HG03575 (cell line): ENCODE measurements around the gene TXK.

ENCODE experiments used
- ATAC-seq: cut with Tn5 transposase; IDR thresholded peaks from one replicate; pipeline ENCODE4 v1.9.1; 2021; ENCODE audit not compliant: unreplicated experiment, insufficient number of reproducible peaks, low FRiP score; ENCODE audit errors: extremely low read depth

TXK gene

DNA sequence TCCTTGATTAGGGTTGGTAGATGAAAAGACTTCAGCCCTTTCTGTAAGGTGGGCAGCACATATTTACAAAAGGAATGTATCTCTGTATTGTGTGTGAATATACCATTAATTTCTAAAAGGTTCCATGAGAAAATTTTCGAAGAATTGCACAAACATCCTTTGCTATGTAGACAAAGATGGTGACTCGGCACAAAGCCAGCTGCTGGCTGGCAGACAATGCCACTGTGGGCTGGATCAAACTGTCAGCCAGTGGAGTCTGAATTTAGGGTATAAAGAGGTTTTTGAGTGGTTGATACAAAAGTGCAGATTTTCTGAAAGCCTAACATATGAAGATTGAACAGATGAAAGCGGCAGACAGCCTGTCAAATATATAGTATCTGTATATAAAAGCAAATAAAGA is 5.6 kb upstream of the TXK start:
- no peak for ATAC-seq

DNA sequence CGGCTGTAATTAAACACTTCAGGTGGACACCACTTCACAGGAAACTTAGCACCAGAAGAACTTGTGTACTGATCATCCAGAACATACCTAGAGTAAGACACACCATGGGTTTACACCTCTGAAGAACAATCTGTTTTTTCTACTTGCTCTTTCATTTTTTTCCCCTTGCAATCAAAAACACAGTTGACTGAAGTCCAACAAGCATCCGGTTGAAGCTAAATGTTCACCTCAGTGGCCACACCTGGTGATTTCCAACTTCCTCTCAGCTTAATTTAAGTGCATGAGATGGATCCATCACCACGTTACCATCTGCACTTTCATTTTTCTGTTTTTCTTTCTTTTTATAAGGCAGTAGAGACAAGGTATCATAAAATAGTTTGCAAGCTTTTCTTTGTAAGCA is 4.9 kb upstream of the TXK start:
- peak; percentile 50 for ATAC-seq

DNA sequence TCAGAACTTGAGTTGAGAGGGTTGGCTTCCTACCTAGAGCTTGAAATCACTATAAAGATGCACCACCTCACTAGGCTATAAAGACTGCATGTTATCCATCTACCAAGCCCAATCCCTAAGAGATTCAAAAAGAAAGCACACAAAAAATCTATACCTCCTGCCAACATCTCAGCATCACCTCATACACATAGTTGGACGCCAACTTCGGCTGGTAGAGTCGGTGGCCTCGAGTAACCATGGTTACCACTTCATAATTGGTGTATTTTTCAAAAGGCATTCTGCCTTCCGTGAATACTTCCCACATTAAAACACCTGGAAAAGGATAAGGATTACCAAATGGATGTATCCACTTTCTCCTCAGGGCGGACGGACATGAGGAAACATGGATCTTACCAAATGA is 4.5 kb upstream of the TXK start:
- ATAC-seq = no peak

DNA sequence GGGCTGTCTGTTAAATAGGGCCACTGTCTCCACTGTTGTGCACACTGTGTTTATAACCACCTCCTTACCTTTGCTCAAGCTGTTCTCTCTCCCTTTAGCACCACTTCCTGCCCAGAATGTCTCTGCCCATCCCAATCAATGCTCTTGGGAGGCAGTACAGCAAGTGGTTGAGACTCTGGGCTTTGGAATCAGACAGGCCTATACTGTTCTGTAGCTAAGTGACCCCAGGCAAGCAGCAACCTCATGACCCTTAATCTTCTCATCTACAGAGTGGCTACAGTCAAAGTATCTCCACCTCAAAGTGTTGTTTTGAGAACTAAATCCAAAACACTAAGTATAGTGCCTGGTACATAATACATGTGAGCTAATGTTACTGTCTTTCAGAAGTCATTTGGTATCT is 3.8 kb upstream of the TXK start:
- no peak for ATAC-seq

DNA sequence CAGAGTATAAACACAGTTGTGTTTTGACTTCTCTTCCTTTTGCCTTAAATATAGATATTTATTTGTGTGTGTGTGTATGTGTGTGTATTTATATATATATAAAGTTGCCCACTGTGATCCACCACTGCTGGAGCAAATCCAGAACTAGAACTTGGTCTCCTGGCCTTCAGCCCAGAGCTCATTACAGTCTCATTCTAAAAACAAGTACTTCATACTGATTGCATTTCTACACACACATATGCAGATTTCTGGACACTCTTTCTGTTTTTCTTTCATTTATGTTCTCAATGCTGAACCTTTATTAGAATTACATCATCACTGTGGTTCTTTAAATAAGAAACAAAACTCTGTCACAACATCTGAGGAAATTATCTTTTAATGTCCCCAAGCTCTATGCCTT is 381 bp downstream of the TXK start:
- ATAC-seq = no peak

DNA sequence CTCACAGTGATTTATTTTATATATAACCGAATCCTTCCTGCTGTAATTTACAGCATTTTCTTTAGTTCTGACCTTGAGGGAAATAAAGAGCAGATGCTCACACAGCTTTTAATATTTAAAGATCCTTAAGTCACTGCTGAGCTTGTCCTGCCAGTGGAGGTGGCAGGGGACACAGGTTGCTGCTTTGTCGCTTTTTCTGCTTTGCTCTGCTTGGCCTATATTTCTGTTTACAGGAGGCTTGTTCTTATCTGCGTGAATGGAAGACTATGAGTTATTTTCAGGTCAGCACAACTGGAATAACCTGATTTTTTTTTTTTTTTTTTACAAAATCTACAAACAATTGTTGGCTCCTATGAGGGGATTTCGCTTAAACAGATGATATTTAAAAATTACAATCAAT is 2.3 kb downstream of the TXK start:
- no peak for ATAC-seq

DNA sequence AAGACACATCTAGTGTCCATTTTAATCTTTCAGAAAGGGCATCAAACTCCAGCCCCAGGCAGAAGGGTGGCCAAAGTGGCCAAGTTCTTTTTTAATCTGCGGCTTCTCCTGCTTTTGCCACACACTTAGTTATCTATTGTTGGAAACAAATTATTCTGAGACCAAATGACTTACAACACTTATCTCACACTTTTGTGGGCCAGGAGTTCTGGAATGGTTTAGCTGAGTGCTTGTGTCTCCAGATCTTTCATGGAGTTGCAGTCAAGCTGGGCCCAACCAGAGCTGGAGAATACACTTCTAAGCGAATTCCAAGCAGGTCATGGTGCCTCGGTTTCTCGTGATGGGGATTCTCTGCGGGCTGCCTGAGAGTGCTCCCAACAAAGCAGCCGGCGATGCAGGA is 4.0 kb downstream of the TXK start:
- no peak for ATAC-seq

DNA sequence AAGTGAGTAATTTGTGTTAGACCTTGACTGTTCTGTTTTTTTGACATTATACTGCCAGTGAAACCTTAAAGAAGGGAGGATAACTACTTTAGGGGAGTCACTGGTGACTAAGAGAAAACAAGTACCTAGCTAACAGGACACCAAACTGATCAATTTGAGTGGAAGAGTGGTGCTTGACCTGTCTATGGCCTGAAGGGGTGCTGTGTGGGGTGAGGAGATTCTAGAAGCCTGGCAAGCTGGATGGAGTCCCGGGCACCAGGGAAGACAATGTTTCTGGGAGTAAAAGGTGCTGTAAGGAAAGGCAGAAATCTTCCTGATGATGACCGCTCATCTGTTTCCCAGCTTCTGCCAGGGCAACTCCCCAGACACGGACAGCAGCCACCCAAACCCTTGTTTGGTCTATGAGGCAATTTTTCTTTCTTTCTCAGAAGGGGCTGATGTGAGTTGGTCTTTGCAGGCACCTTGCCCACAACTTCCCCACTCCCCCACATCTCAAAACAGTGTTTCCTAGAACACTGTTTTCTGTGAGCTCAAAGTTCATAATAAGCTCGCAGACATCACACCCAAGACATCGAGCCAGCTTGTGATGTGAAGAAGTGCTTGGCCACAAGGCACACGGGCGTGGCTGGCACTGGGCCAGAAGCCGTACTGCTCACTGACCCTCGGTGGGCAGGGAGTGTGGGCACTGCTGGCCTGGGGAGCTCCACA is 4.6 kb downstream of the TXK start:
- no peak for ATAC-seq

DNA sequence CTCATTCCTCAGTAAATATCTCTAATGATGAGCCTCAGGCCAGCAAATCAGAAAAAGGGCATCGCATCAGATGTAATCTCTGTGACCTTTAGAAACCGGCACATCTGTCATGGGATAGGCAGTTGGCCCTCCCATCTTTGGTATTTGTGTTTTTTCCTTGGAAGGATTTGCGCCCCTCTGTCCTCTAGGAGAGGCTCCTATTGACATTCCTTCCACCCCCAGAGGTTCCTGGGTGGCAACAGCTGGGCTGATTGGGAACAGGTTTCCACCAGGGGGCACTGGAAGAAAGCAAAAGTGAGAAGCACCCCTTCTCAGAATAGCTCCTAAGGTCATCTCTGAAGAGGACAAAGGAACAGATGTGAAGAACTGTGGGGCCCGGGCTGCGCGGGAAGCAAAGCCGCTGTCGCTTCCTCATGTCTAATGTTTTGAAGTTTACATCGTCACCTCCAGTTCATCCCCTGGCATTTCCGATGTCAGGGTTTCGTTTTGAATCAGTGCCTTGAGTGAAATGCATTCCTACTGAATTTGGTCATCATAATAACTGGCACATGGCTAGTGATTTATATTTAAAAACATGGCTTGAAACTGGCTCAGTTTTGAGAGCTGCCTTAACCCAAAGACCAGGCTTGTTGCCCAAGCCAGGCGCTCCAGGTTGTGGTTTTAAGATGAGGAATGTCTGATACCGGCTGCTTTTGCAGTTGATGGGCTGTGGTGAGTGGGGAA is 6.2 kb downstream of the TXK start:
- ATAC-seq = no peak

DNA sequence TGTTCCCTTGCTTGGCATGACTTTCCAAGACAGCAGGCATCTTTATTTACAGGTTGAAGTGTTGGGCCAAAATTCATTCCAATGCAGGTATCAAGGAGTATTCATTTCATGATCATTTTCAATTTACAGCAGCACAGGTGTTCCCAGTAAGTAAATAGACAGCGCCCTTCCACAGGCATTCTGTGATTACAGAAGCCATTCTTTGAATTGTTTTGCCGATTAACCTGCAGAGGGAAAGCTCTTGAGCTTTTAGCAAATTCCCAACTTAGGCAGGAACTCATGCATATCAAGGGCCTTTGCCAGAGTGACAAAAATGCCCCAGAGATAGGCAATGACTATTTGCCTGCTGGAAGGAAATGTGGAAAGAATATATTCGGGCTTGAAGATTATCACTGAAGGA is 6.8 kb downstream of the TXK start:
- ATAC-seq = no peak

DNA sequence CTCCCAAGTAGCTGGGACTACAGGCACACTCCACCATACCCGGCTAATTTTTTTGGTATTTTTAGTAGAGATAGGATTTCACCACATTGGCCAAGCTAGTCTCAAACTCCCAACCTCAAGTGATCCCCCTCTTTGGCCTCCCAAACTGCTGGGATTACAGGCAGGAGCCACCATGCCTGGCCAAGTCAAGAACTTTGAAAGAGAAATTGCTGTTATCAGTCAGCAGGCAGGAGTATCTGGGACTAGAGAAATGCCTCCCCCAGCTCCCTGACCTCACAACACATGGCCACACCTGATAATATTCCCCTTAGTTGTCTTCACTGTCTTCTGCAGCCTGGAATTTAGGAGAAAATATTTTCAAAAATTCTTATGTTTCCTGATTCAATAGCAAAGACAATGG is 7.4 kb downstream of the TXK start:
- ATAC-seq = no peak

DNA sequence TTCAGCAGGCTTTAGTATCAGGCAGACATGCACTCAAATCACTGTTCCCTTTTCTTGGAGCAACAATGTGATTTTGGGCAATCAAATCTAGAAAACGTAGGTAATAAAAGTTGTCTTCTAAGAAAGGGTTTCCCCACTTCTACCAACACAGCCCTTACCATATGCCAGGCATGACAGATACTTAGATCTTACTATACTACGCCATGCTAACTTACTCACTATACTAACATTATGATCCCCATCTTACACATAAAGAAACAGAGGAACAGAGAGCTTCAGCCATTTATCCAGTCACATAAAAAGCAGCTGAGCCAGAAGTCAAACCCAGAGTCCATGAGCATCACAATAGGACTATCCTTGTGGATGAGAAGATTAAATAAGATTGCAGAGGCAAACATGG is 9.2 kb downstream of the TXK start:
- no peak for ATAC-seq

DNA sequence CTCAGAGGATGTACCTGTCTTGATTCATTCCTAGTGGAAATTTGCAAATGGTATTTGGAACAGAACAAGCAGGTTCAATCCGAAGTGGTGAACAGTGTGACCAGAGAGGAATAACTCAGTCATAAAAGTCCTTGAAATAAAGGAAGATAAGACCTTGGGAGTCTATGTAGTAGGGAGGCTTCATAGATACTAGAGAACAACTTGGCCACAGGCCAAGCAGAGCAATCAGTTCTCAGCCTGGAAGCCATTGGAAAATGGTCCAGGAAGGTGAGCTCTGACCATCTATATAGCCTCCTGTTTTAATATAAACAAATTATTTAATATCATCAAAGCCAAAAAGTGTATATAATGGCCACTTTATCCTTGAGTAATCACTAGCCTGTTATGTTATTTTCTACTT is 11.3 kb downstream of the TXK start:
- ATAC-seq = no peak

DNA sequence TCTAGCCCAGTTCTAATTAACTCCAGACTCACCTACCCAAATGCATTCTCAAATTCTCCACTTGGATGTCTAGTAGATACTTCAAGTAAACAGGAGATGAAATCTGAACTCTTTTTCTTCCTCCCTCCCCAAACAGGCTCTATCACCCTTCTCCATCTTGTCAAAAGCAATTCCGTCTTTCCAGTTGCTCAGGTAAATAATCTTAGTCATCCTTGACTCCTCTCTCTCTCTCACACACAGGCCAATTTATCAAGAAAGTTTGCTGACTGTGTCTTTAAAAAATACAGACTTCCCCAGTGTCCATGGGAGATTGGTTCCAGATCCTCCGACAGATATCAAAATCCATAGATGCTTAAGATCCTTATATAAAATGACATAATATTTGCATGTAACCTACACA is 12.9 kb downstream of the TXK start:
- ATAC-seq = no peak

DNA sequence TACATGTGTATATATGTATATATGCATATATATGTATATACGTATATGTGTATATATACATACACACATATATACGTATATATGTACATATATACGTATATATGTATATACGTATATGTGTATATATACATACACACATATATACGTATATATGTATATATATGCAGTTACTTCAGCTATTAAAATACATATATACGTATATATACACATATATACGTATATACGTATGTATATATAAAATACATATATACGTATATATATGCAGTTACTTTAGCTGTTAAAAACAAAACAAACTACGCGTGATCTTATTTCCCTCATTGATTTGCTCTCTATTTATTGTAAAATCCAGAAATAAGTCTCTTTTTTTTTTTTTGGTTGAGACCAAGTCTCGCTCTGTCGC is 13.9 kb downstream of the TXK start:
- no peak for ATAC-seq

DNA sequence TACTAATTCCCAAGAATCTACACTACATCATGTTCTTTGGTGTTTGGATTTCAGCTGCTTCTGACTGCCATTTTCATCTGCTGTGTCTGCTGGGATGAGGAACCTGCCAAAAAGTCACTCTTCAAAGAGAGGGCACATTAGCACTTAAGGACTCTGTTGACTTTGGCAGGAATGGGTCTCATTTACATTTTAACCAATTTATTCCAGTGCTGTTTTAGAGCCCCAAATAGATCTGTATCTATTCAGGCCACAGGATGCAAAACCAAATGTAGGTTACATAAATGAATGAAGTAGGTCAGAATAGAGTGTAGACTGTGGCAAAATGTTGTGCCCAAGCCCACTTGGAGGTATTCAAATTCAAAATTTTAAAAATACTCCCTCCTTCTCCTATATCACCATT is 14.4 kb downstream of the TXK start:
- no peak for ATAC-seq

DNA sequence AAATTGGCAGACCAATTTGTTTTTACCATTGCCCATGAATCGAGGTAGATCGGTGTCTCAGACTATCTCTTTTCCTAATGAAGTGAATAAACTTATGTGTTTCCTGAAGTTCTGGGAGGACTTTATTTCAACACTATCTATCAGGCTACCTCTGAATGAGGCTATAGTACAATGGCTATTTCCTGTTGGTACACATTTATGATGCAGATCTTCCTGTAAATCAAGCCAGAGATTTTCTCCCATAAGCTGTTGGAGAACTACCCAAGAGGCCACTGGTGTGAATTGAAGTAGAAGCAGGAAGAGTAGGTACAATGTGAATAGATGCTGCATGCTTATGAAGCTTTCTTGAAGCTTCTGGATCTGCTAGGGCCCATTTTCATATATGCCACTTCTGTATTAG is 16.0 kb downstream of the TXK start:
- ATAC-seq = no peak

DNA sequence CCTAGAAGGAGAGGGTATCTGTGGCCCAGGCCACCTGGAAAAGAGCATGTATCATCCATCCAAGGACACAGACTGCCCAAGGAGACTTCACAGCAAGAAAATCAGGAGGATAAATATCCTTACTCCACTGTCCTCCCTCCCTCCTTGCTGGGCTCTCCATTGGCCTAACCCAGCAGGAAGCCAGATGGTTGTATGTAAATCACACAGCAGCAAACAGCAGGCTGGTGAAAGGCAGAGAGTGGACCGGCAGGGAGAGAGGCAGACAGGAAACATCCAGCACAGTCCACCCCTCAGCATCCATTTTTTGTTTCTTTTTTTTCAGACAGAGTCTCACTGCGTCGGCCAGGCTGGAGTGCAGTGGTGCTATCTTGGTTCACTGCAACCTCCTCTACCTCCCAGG is 17.5 kb downstream of the TXK start:
- no peak for ATAC-seq

DNA sequence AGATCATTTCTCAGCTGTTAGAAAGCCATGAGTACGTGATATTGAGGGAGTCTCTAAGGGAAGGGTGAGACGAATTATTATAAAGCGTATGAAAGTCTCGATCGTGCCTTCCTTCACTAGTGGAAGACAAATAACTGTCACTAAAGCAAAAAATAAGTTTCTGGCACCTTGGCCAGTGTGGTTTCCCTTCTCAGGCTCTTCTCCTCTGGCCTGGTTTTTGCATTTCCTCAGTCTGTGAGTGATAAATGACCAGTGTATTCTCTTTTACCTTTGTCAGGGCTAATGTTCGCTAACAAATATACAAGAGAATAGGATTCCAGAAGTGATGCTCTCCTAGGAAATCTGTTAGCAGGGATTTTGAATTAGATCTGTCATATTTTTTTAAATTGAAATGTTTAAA is 19.6 kb downstream of the TXK start:
- ATAC-seq = no peak

DNA sequence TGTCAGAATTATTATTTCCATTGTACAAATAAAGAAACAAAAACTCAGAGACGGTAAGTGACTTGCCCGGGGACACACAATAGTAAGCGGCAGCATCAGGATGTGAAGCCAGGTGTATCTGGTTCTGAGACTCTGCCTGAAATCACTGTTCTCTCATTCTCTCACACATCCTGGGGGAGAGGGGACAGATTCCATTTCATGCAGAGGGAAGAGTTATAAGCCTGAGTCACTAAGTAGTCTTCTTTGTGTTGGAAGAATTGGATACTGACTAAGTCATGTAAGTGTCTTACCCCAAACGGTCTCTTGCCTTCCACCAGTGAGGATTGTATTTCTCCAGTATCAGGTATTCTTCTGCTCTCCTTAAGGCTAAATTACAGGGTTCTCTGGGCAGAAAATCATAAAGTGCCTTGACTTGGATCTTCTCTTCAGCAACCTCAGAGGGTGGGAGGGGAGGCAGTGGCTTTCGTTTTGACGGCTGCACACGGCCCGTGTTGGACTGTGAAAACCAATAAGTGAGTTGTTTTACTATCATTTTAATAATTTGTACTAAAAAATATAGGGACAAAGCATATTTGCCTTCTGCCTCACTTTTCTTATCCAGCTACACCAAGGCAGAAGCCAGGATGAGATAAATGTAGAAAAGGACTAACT is 21.9 kb downstream of the TXK start:
- no peak for ATAC-seq
